Activated CD4-positive, alpha-beta T cell treated with anti-CD3 and anti-CD28 coated beads, Interleukin-2, amount 50 U/mL, for 24 hours (primary cell): ENCODE measurements around the gene FGF14.
"Not testable (repeated sequence)": the region's sequence is repeated elsewhere in the genome, so short reads cannot be mapped to it uniquely, and the experiment has no call there.

Experiments used
- DNase-seq, 2 donors: peaks; one replicate each; pipeline ENCODE4 v3.0.0-alpha.2; 2020; ENCODE audit warnings: low read depth in 1 of 2, low spot score in 1 of 2

Gene FGF14

DNA sequence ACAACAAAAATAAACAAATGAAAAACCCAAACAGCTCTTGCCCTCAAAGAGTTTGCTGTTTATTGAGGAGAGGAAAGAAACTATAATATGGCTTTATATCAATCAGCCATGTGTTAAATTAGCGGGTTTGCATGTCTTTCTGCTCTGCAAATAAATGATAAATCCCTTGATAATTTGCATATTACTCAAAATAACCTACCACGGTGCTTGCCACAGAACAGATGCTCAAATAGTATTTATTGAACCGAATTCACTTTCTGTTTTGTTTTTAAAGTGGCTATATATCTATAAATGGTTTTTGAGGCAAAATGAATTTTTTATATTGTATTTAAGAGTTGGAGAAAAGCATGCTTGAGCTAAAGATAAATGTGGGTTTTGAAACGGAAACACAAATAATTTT lies 521.3 kb downstream of the FGF14 start:
- DNase-seq = no peak

GRCh38 chr13:101876951-101877350 lies 524.9 kb downstream of the FGF14 start:
- DNase-seq = no peak

DNA sequence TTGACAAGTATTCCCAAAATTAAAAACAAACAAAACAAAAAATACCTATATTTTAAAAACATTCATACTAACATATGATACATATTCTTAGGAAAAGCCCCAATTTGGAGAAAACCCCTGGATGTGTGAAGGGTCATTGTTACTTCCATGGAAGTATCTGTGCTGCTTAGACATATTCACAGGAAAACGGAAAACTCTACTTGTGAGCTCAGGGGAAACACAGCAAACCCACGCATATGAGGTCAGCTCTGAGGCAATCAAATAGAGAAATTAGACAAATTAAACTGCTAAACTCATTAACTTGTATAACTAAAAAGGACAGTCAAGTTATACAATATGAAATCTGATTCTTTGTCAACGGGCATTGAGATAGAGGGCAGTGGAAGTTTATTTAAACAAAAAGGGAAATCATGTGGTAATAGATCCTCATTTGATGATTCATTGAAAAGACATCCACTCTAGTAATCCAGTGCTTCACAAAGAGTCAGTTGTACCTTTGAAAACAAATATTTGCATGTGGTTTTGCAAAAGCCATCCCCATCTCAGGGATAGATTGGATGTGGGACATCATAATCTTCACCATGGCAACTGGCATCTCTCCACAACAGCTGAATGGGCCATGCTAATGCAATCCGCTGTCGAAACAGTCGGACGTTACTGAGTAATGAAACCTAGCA lies 526.0 kb downstream of the FGF14 start:
- no peak for DNase-seq

- no peak for DNase-seq
These were observed 526.8 kb downstream of the FGF14 start for GRCh38 chr13:101875091-101875490.

- DNase-seq = no peak
These were observed 532.3 kb downstream of the FGF14 start for GRCh38 chr13:101869553-101869952.

DNA sequence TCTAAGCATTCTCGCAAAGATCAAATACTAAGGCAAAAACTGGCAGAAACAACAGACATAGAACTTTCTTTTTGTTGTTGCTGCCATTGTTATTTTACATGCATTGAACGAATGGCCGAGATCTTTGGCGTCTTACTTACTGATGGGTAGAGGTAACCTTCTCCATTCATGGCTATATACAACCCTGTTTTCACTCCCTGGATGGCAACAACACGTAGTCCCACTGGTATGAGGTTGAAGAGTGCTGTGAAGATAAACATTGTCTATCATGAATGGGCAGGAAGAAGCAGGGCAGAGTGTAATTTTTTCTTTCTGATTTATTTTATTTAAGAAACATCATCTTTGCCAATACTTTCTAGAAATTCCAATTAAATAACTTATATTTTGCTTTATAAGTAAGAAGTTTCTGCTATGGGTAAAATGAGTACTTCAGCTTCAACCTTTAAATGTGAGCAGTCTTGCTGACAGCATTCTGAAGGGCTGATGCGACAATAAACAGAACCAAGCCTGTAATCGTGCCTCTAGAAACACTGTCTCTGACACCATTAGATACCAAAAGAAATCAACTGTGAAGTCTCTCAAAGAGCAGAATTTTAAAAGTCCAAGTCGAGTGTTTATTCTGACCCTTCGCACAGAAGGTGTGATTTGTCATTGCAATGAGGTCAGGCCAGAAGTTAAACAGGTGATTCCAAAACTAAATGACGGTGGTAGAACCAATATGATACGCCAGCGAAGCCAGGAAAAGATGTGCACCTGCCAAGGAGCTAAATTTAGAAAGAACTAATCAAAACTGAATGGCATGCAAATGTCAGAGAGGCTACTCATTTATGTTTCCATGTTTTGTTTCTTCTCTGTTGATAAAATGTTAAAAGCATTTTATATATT lies 533.0 kb downstream of the FGF14 start:
- no peak for DNase-seq

GRCh38 chr13:101866889-101867581 lies 534.8 kb downstream of the FGF14 start:
- no peak for DNase-seq

- no peak for DNase-seq
These were observed 543.0 kb downstream of the FGF14 start for GRCh38 chr13:101858860-101859259.

DNA sequence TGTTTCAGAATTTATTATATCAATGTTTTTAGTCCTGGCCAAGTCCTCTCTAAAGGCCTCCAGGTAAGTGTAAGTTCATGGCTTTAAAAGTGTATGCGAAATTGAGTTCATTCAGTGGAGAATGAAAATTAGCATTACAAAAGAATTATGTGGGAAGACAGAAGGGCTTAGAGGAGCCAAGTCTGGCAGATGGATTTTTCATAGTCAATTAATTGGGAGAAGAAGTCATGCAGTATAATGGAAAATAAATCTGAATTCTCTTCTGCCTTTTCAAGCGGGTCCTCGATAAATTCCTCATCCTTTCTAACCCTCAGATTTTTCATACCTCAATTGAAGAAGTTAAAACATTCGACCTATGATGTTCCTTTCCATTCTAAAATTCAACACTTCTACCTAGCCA lies 555.1 kb downstream of the FGF14 start:
- no peak for DNase-seq

DNA sequence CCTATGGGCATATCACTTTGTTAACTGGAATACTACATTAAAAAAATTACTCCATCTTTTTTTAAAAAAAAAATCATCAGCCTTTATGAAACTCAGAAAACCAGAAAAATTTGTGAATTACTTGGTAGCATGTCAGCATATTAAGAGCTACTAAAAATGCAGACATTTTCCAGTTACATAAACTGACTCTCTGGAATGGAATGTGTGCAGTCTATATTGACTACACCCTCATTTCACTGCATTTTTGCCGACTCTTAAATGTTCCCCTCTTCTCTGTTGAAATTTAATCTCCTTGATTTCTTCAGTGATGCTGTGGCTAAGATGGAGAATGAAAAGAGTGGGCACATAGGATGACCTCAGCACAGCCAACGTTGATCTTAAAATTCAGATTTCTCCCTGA lies 555.6 kb downstream of the FGF14 start:
- no peak for DNase-seq

GRCh38 chr13:101845245-101846020 lies 556.4 kb downstream of the FGF14 start:
- DNase-seq = no peak

- no peak for DNase-seq
These were observed 560.1 kb downstream of the FGF14 start for GRCh38 chr13:101841698-101842097.

- no peak for DNase-seq
These were observed 563.5 kb downstream of the FGF14 start for GRCh38 chr13:101838323-101838722.

DNA sequence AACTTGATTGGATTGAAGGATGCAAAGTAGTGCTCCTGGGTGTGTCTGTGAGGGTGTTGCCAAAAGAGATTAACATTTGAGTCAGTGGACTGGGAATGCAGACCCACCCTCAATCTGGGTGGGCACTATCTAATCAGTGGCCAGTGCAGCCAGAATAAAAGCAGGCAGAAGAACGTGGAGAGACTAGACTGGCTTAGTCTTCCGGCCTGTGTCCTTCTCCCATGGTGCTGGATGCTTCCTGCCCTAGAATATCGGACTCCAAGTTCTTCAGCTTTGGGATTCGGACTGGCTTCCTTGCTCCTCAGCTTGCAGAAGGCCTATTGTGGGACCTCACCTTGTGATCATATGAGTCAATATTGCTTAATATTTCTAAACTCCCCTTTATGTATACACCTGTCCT lies 564.1 kb downstream of the FGF14 start:
- not testable (repeated sequence) for DNase-seq

DNA sequence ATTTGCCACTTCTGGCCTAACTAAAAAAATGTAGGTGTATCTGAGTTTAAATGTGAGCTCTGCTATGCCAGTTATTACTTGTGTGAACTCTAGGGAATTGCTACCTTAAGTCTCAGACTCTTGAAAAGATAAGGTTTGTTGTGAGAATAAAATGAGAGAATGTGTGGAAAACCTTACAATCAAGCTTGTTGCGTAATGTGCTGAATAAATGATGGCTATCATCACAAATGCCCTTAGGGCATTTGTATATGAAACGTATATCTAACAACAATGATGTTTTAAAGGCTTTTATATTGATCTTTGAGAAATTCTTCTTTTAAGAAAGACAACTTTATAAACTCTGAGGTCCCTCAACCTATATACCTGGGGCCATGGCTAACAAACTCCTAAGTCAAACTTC lies 564.6 kb downstream of the FGF14 start:
- no peak for DNase-seq

- no peak for DNase-seq
These were observed 565.9 kb downstream of the FGF14 start for GRCh38 chr13:101835920-101836319.

DNA sequence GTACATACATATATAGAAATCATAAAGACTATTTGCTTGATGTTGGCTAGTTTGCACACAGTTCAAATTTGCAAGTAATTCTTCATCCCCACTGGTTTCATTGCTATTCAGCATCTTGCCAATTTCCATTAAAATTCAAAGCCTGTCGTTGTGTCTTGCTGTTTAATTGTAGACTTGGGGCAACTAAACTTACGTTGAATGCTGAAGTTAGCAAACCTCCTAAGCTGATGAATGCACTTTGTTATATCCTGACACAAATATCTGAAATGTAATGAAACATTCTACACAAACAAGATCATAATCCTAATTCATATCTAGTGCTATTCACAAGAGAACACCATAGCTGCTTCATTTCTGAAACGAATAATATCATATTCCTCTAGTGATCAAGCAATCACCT lies 568.2 kb downstream of the FGF14 start:
- DNase-seq = no peak

DNA sequence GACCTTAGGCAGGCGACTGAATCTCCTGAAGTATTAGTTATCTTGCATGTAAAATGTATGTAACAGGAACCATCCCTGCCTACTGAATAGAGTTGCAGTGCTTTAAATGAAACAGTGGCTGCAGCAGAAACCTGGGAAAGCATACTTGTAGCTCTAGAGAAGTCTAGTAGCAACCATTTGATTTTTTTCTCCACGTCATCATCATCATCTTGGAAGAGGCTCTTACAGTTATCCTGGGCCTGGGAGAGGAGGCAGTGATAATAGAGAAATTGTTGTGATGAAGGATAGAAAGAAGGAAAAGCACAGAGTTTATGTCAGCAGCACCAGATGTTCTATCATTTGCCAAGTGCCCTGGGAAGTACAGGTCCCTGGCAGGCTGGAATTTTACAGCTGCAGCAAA lies 571.8 kb downstream of the FGF14 start:
- DNase-seq = no peak

DNA sequence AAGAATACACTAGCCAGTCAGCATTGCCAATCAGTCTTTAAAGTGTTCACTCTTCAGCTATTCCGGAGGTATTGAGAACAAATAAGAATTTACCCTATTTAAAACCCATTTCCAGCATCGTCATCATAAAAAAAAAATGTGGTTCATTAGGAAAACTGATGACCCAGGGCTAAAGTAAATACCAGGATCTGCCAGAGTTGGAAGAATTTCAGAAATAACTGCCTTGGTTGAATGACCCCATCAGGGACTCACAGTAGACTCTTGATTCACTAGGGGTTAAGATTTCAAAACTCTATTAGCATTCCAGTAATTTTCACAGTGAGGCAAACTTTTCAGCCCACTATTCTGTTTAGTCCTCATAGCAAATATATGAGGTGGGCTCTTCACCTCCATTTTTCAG lies 572.4 kb downstream of the FGF14 start:
- DNase-seq = no peak

GRCh38 chr13:101828119-101828518 lies 573.7 kb downstream of the FGF14 start:
- DNase-seq = no peak

GRCh38 chr13:101817898-101818297 lies 584.0 kb downstream of the FGF14 start:
- DNase-seq = no peak
